NCI-H2107 treated with DMSO at 0.1 percent for 48 hours (cell line): ENCODE measurements around the gene IRF6.

Source experiments
- DNase-seq: peaks from one replicate; lab custom pipeline; 2025; ENCODE audit not compliant: unreplicated experiment; lab: John Stamatoyannopoulos, UW

IRF6 gene

GRCh38 chr1:209790286-209791193 lies 15.4 kb downstream of the IRF6 start:
- DNase-seq = no peak

DNA sequence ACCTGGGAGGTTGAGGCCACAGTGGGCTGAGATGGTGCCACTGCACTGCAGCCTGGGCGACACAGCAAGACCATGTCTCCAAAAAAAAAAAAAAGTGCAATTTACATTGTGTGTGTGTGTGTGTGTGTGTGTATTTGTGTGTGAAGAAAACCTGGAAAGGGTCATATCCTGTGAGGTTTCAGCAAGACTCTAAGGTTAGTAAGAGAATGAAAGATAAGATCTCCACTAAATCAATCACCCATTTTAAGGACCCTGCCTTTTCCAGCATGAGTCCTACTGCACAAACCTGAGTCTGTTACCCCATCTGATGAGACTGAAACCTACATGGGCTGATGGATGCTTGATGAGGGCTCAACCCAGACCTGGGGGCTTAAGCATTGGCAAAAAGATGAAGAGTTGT lies 16.7 kb downstream of the IRF6 start:
- no peak for DNase-seq

- DNase-seq = no peak
Measured at GRCh38 chr1:209787551-209787950, 18.4 kb downstream of the IRF6 start.

DNA sequence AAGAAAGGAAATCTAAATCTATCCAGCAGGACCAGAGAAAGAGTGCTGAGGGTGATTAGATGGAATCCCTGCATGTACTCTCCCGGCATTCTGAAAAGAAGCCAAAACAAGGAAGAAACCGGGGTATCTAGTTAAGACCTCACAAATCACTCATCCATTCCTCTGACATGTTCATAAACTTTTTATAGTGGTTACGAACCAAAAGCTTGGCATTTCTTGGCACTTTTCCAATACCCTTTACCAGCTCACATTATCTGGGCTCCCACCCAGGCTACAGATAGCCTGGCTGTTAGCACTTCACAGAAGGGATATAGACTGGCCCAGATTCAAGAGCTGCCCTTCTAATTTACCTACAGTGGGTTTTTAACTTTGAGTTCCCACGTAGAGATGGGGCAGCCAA lies 19.8 kb downstream of the IRF6 start:
- no peak for DNase-seq

- no peak for DNase-seq
Measured at GRCh38 chr1:209785592-209785991, 20.4 kb downstream of the IRF6 start.

DNA sequence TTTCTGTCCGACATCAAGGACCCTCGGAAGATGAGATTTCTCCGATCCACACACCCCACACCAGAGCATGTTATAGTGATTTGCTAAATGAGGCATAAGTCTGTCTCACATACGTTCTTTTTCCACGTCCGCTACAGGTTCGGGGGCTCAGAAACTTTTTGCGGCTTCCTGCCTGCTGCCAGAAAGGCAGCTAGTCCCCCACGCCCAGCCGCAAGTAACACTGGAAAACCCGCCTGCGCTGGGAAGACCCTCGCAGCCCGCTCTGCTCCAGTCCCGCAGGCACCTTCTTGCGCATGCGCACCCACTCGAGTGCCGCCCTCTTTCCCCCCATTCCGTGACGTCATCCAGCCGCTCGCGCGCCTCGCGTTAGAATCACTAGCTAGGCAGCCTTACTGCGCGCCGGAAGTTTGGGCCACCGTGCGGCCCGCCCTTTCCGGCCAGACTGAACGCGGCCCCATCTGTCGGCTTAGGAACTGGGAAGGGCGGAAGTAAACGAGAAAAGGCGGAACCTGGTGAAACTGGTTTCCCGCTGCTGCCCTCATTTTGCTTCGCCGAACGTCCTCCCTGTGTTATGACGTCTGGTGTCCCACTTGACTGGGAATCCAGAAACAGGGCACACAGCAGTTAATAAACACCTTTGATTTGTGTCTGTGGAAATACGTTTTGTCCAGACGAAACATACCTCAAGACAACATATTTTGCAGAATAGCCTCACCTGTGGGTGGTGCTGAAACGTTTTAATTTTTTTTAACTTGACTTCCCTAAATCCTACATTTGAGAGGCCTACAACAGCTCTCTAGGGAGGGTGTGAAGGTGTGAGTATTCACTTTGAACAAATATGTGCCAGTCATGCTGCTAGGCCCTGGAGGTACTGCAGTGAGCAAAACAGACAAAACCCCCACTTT lies 21.4 kb downstream of the IRF6 start, which contains the start of gene C1orf74:
Gene C1orf74, minus strand, starts transcription at position 295 of the 905 bp plus-strand sequence. CDS start 925 bp downstream, outside the sequence.
- peak; percentile 99 for DNase-seq

- DNase-seq = no peak
Measured at GRCh38 chr1:209783386-209783785, 22.6 kb downstream of the IRF6 start.

- no peak for DNase-seq
Measured at GRCh38 chr1:209780268-209780667, 25.7 kb downstream of the IRF6 start.

DNA sequence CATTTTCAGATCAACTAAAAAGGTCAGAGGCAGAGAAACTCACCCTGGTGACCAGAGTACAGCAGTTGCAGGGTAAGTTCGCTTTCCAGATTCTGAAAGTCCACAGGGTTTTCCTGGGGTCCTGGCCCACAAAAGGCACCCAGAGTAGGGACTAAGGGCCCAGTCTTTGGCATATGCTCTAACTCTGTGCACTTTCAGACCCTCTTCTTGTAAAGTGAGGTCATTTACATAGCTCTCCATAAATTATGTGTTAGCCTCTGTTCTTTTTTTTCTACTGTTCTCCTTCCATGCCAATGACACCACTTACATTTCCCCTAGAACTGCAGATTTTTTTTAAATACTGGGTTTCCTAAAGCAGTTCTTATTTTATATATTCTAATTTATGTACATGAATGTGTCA lies 27.8 kb downstream of the IRF6 start:
- no peak for DNase-seq

DNA sequence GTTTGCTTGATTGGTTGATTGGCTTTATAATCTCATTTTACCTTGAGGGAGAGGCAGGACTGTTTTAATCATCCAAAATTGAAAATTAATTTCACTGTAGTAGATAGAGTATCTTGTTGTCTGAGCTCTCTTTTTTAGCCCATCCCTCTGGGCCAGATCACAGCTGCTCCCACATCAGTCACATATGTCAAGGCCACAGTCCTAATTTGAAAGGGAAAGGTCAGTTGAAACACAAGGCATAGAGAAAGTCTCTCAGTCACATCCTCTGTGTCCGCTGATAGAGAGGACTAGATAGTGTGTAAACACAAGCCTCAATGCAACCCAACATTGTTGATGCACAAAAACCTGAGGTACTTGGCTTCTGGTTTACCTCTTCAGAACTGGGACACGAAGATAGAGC lies 28.4 kb downstream of the IRF6 start:
- DNase-seq = no peak

DNA sequence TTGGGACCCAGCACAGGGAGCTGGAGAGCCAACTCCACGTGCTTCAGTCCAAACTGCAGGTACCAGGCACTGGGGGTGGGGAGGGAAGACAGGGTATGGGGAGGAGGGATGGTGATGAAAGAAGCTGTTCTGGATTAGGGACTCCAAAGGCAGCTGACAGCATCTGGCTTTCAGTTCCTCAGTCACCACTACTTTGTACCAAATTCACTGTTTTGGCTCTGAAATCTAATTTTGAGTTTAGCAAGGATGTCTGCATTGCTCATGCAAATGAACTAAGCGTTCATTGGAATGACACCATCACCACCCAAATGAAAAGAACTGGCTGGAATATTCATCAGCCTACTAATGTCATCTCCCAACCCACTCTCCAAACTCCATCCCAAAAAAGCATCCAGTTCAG lies 30.3 kb downstream of the IRF6 start:
- DNase-seq = no peak

DNA sequence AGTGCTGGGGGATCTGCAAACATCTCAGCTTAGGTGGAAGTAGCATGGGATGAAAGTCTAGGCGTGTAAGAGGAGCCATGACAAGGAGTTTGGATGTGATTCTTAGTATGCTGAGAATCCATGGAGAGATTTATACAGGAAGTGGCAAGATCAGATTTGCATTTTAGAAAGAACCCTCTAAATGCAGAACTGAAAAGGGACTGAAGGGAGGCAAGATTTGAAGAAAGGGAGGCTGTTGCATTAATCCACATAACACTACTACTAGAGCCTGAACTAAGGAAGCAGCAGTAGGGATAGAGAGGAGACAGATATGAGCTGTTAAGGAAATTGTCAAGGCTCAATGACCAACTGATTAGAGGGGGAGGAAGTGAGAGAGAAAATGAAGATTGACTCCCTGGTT lies 31.4 kb downstream of the IRF6 start:
- no peak for DNase-seq

GRCh38 chr1:209772126-209772525 lies 33.8 kb downstream of the IRF6 start:
- no peak for DNase-seq

- DNase-seq = no peak
Measured at GRCh38 chr1:209770636-209771415, 35.1 kb downstream of the IRF6 start.

GRCh38 chr1:209769971-209770370 lies 36.0 kb downstream of the IRF6 start:
- no peak for DNase-seq

GRCh38 chr1:209769171-209769904 lies 36.6 kb downstream of the IRF6 start:
- DNase-seq = no peak

- no peak for DNase-seq
Measured at GRCh38 chr1:209768354-209768774, 37.6 kb downstream of the IRF6 start.

- DNase-seq = no peak
Measured at GRCh38 chr1:209767706-209768105, 38.2 kb downstream of the IRF6 start.

GRCh38 chr1:209767096-209767495 lies 38.8 kb downstream of the IRF6 start:
- no peak for DNase-seq

GRCh38 chr1:209766051-209766450 lies 39.9 kb downstream of the IRF6 start:
- no peak for DNase-seq
